Activated CD8-positive, alpha-beta T cell treated with anti-CD3 and anti-CD28 coated beads for 36 hours (primary cell): ENCODE data around the gene PAM16. TPM values are rescaled to one million over a fixed set of nuclear protein-coding genes. Genes with fewer than 3 reads are reported as not detected.

Experiments
- ATAC-seq: fragments of 200-7000 bp; cut with Tn5 transposase; one replicate; pipeline ENCODE4 v1.10.0; 2021; ENCODE audit warnings: mild to moderate bottlenecking, moderate library complexity
- CTCF ChIA-PET: fragments of 350-600 bp; sonication (Branson Sonifier 250); formaldehyde crosslinking; loops from one replicate; lab custom pipeline; 2021; ENCODE audit warnings: antibody characterized with exemption; lab: Charles Lee
- POLR2A ChIA-PET: fragments of 350-600 bp; sonication (Branson Sonifier 250); formaldehyde crosslinking; loops from one replicate; lab custom pipeline; 2021; ENCODE audit warnings: antibody characterized with exemption; lab: Charles Lee
- DNase-seq: peaks from one replicate; pipeline ENCODE4 v3.0.0-alpha.2; 2020
- H3K27ac Mint-ChIP-seq: one replicate; pipeline ENCODE4 v1.8.0; 2021; ENCODE audit warnings: mild to moderate bottlenecking, mixed read lengths
- H3K27me3 Mint-ChIP-seq: one replicate; pipeline ENCODE4 v1.8.0; 2021; ENCODE audit warnings: mixed read lengths
- H3K36me3 Mint-ChIP-seq: one replicate; pipeline ENCODE4 v1.8.0; 2021; ENCODE audit warnings: low read depth, mixed read lengths
- H3K4me1 Mint-ChIP-seq: one replicate; pipeline ENCODE4 v1.8.0; 2021; ENCODE audit warnings: low read depth, mixed read lengths
- H3K4me3 Mint-ChIP-seq: one replicate; pipeline ENCODE4 v1.8.0; 2021; ENCODE audit warnings: mild to moderate bottlenecking, moderate library complexity, mixed read lengths
- H3K9me3 Mint-ChIP-seq: one replicate; pipeline ENCODE4 v1.8.0; 2021; ENCODE audit warnings: mixed read lengths
- CTCF ChIP-seq: fragments of 200-600 bp; IDR thresholded peaks from one replicate; pipeline ENCODE4 v1.8.0; 2022; ENCODE audit warnings: antibody characterized with exemption, mild to moderate bottlenecking
- intact Hi-C: fragments of 100-400 bp; cut with micrococcal nuclease; formaldehyde crosslinking; loops from one replicate; pipeline ENCODE4 v1.10.0; 2022
- total RNA-seq, 2 experiments: library from RNA; stranded (reverse); gene quantifications; one replicate each; pipeline ENCODE4 v1.2.3, GENCODE V29; 2021

The PAM16 gene
- total RNA-seq, 2 experiments from 2014 or later: 65.9 to 70.1 TPM

GRCh38 chr16:4350365-4350786, 745 bp downstream of the PAM16 start:
- Mint-ChIP-seq H3K36me3 (peaks cover 4% of the 10 kb centered on the region), H3K27ac (peak overlapping the region; percentile 95), H3K4me1 (peaks cover 29% of the 10 kb centered on the region), H3K9me3 (no peaks in the 10 kb centered on the region), H3K4me3 (peak overlapping the region; percentile 96), H3K27me3 (no peaks in the 10 kb centered on the region)
- ATAC-seq (peak; percentile 6), DNase-seq (no peak)
- POLR2A ChIA-PET: interaction anchor here (0.7 to 2.5 kb wide), 12 partner anchors 9 to 82 kb away, joined by 3 to 10 read pairs (median 6); partner anchors contain the start of genes TFAP4 and VASN
- intact Hi-C loops: loop anchor here (10.0 kb wide), 1 partner anchor 64 kb away; the partner anchor contains the start of gene CORO7
- no peak for TF ChIP-seq CTCF
- CTCF ChIA-PET: interaction anchor here (0.9 to 3.0 kb wide), 11 partner anchors 8 to 126 kb away, joined by 3 to 16 read pairs (median 4); partner anchors contain the start of genes HMOX2 and TFAP4

GRCh38 chr16:4349332-4349731, 1.8 kb downstream of the PAM16 start:
- ATAC-seq (no peak), DNase-seq (no peak)
- no peaks in the 10 kb centered on the region for H3K9me3 Mint-ChIP-seq
- no peak overlapping the region for H3K27ac Mint-ChIP-seq
- intact Hi-C loops: no loop called here
- no peak for TF ChIP-seq CTCF
- H3K4me3 Mint-ChIP-seq: peak overlapping the region; percentile 57
- H3K4me1 Mint-ChIP-seq: peaks cover 31% of the 10 kb centered on the region
- ChIA-PET POLR2A (interaction anchor here (0.6 to 2.5 kb wide), 10 partner anchors 9 to 296 kb away, joined by 3 to 10 read pairs (median 4); partner anchors contain the start of genes TFAP4 and VASN), CTCF (interaction anchor here (0.7 to 3.0 kb wide), 7 partner anchors 9 to 127 kb away, joined by 3 to 16 read pairs (median 8); partner anchors contain the start of genes HMOX2 and TFAP4)
- H3K36me3 Mint-ChIP-seq: peaks cover 4% of the 10 kb centered on the region
- no peaks in the 10 kb centered on the region for H3K27me3 Mint-ChIP-seq

GRCh38 chr16:4347765-4348509, 3.2 kb downstream of the PAM16 start:
- no peaks in the 10 kb centered on the region for H3K27me3 Mint-ChIP-seq
- no peaks in the 10 kb centered on the region for H3K9me3 Mint-ChIP-seq
- CTCF ChIA-PET: interaction anchor here (2.2 kb wide), 1 partner anchor 59 kb away, joined by 9 read pairs; no protein-coding TSS in a partner anchor
- H3K4me3 Mint-ChIP-seq: no peak overlapping the region
- no peak for ATAC-seq
- peaks cover 4% of the 10 kb centered on the region for H3K36me3 Mint-ChIP-seq
- H3K4me1 Mint-ChIP-seq: peaks cover 35% of the 10 kb centered on the region
- intact Hi-C loops: no loop called here
- no peak for TF ChIP-seq CTCF
- H3K27ac Mint-ChIP-seq: peak overlapping the region; percentile 50
- POLR2A ChIA-PET: interaction anchor here (1.3 kb wide), 1 partner anchor 94 kb away, joined by 4 read pairs; no protein-coding TSS in a partner anchor
- no peak for DNase-seq

GRCh38 chr16:4347010-4347409, 4.1 kb downstream of the PAM16 start:
- Mint-ChIP-seq H3K27ac (peak overlapping the region; percentile 5), H3K4me3 (no peak overlapping the region), H3K4me1 (peaks cover 35% of the 10 kb centered on the region), H3K36me3 (peaks cover 4% of the 10 kb centered on the region), H3K27me3 (no peaks in the 10 kb centered on the region), H3K9me3 (no peaks in the 10 kb centered on the region)
- DNase-seq (no peak), ATAC-seq (no peak)
- ChIA-PET POLR2A (interaction anchor here (0.8 to 1.3 kb wide), 3 partner anchors 20 to 112 kb away, joined by 3 to 4 read pairs (median 3); no protein-coding TSS in a partner anchor), CTCF (interaction anchor here (1.2 to 2.5 kb wide), 4 partner anchors 19 to 93 kb away, joined by 5 to 10 read pairs (median 6); no protein-coding TSS in a partner anchor)
- intact Hi-C loops: no loop called here
- TF ChIP-seq CTCF: no peak
